ENCODE measurements around the gene ESR2. TPM values are rescaled to one million over a fixed set of nuclear protein-coding genes. Genes with fewer than 3 reads are reported as not detected.

Gene ESR2
- total RNA-seq, 1 donor from 2014 or later: 0.30 TPM

DNA sequence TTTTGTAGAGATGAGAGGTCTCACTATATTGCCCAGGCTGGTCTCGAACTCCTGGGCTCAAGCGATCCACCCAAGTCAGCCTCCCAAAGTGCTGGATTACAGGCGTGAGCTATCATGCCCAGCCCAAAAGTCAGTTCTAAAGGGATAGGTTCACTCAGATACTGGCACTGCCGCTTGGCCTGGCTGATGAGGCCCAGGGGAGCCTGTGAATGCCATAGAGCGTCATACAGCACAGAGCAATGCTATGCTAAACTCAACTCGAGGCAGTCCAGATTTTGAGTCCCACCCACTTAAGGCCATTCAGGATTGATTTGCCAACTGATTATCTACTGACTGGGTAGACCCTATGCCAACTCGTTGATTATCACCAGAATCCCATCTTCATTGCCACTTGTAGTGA is 179.4 kb downstream of the ESR2 start:
- Histone ChIP-seq H3K27me3 (ENCODE audit: low read depth) (no peaks in the 10 kb centered on the region), H3K36me3 (peaks cover 63% of the 10 kb centered on the region), H3K4me1 (no peaks in the 10 kb centered on the region), H3K27ac (no peak overlapping the region), H3K4me3 (no peak overlapping the region), H3K9me3 (no peaks in the 10 kb centered on the region)
- DNase-seq (no peak), ATAC-seq (no peak)
- intact Hi-C loops (cut with DNase I): no loop called here
- TF ChIP-seq, protein P1, sequence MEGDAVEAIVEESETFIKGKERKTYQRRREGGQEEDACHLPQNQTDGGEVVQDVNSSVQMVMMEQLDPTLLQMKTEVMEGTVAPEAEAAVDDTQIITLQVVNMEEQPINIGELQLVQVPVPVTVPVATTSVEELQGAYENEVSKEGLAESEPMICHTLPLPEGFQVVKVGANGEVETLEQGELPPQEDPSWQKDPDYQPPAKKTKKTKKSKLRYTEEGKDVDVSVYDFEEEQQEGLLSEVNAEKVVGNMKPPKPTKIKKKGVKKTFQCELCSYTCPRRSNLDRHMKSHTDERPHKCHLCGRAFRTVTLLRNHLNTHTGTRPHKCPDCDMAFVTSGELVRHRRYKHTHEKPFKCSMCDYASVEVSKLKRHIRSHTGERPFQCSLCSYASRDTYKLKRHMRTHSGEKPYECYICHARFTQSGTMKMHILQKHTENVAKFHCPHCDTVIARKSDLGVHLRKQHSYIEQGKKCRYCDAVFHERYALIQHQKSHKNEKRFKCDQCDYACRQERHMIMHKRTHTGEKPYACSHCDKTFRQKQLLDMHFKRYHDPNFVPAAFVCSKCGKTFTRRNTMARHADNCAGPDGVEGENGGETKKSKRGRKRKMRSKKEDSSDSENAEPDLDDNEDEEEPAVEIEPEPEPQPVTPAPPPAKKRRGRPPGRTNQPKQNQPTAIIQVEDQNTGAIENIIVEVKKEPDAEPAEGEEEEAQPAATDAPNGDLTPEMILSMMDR (IDR thresholded peaks at IDR 0.05): no peak

DNA sequence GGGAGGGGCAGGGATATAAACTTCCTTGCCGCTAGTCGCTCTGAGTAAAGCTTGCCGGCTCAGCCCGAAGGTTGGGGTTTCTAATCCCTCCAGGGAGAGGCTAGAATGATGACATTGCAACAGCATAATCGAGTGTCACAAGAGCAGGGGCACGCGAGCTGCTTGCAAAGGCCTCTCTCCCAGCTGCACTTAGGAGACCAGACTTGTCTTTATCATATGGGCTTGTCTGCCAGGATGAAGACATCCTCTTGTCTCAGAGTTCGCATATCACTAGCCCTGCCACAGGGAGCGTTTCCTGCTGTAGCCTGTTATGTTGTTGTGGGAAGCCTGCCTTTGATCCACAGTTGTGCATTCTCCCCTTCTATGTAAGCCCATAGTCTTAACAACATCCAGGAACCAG is 180.0 kb downstream of the ESR2 start:
- intact Hi-C loops (cut with DNase I): no loop called here
- Histone ChIP-seq H3K27ac (no peak overlapping the region), H3K36me3 (peaks cover 63% of the 10 kb centered on the region), H3K27me3 (ENCODE audit: low read depth) (no peaks in the 10 kb centered on the region), H3K4me1 (no peaks in the 10 kb centered on the region), H3K9me3 (no peaks in the 10 kb centered on the region), H3K4me3 (no peak overlapping the region)
- ATAC-seq: no peak
- TF ChIP-seq, protein P1 (IDR thresholded peaks at IDR 0.05): no peak
- no peak for DNase-seq

DNA sequence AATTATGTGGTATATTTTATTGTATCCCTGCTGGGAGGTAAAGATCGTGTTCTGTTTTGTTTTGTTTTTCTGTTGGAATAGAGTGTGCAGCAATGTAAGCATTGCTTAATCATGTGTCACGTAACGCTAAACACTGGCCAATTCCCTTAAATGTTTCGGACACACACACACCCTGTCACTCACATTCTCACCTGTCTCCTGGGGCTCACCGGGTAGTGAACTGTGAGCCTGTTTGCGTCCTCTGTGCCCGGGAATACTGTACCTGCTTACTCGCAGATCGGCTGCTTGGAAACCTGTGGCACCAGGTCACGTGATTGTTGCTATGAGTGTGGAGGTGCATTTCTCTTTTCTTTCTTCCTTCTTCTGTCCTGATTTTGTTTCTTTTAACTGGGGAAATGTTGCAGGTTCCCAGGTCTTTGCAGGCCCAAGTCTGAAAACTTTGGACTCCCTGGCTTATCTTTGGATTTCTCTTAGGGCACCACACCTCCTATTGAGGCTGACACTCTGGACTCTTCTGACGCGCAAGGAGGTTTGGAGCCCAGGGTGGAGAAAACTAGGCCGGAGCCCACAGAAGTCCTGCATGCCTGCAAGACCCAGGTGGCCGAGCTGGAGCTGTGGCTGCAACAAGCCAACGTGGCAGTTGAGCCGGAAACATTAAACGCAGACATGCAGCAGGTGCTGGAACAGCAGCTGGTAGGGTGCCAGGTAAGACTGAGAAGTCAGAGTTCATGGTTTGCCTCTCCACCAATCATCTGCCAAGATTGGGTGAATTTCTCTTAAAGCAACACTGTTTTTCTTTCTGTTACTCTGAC is 181.1 kb downstream of the ESR2 start:
- Histone ChIP-seq H3K9me3 (no peaks in the 10 kb centered on the region), H3K4me3 (no peak overlapping the region), H3K4me1 (no peaks in the 10 kb centered on the region), H3K27me3 (ENCODE audit: low read depth) (no peaks in the 10 kb centered on the region), H3K36me3 (peaks cover 57% of the 10 kb centered on the region), H3K27ac (no peak overlapping the region)
- DNase-seq: no peak
- ATAC-seq: peak; percentile 44 to 59
- intact Hi-C loops (cut with DNase I): no loop called here
- TF ChIP-seq, protein P1 (IDR thresholded peaks at IDR 0.05): no peak

DNA sequence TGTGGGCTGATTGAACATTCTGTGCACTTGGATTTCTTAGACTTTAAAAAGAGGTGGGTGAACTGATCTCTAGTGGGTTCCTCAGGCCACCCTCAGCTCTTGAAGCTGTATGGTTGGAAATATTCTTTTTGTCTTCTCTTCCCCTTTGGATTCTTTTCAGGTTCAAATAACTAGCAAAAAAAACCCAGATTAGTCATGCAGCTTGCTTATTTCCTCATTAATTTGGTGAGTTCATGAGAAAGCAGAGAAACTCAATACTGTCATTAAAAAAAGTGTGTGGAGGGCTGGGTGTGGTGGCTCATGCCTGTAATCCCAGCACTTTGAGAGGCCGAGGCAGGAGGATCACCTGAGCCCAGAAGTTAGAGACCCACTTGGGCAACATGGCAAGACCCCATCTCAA is 183.4 kb downstream of the ESR2 start:
- no peaks in the 10 kb centered on the region for H3K4me1 ChIP-seq
- no peak overlapping the region for H3K4me3 ChIP-seq
- no peak overlapping the region for H3K27ac ChIP-seq
- H3K9me3 ChIP-seq: no peaks in the 10 kb centered on the region
- ATAC-seq (no peak), DNase-seq (no peak)
- H3K36me3 ChIP-seq: peaks cover 58% of the 10 kb centered on the region
- TF ChIP-seq, protein P1 (IDR thresholded peaks at IDR 0.05): no peak
- H3K27me3 ChIP-seq (ENCODE audit: low read depth): no peaks in the 10 kb centered on the region
- intact Hi-C loops (cut with DNase I): no loop called here

DNA sequence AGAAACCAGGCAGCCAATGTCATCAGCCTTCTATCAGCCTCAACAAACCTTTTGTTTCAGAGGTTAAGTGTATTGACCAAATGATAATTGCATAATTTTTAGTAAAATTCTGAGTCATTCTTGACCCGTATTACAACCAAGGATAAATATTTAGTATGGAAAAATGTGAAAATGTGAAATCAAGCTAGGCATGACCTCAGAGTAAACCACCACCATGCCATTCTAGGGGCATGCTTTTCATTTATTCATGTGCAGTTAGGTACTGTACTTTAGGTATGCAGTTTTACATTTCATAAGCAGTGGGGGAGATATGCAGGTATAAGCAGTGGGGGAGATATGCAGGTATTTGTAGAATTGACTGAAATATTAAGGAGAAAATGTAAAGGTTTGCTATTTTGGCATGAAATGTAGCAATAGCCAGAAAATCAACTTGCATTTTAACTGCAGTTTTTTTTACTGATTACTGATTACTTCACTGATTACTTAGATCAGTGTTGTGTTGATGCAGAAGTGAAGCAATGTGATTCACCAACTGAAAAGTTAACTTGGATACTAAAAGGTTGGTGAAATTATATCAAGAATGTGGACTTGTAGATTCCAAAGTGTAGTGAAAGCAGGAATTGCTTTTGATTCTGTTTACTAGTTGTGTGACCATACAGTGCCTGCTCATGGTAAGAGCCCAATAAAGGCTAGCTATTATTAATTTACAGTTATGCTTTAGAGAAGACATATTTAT is 184.2 kb downstream of the ESR2 start:
- TF ChIP-seq, protein P1 (IDR thresholded peaks at IDR 0.05): no peak
- Histone ChIP-seq H3K4me1 (no peaks in the 10 kb centered on the region), H3K36me3 (peaks cover 57% of the 10 kb centered on the region), H3K27ac (no peak overlapping the region), H3K9me3 (no peaks in the 10 kb centered on the region), H3K27me3 (ENCODE audit: low read depth) (no peaks in the 10 kb centered on the region), H3K4me3 (no peak overlapping the region)
- DNase-seq (no peak), ATAC-seq (no peak)
- intact Hi-C loops (cut with DNase I): no loop called here
